HK-2 (cell line): ENCODE measurements around the gene CFAP126.
"Not testable (repeated sequence)": the region's sequence is repeated elsewhere in the genome, so short reads cannot be mapped to it uniquely, and the experiment has no call there.

Source experiments
- DNase-seq: peaks from one replicate; pipeline ENCODE4 v3.0.0-alpha.2; 2018; ENCODE audit not compliant: unreplicated experiment

Gene CFAP126

GRCh38 chr1:161367684-161368400 lies at the start of gene CFAP126:
CFAP126 (minus strand) TSS chr1:161367876; CDS start chr1:161367868, 8 bp downstream.
- DNase-seq, result peak; percentile 40

- not testable (repeated sequence) for DNase-seq
Measured at GRCh38 chr1:161413050-161413449, 45.4 kb upstream of the CFAP126 start.

GRCh38 chr1:161410636-161410970 lies 42.9 kb upstream of the CFAP126 start:
- not testable (repeated sequence) for DNase-seq

GRCh38 chr1:161409848-161410635 lies 42.4 kb upstream of the CFAP126 start:
- DNase-seq, result not testable (repeated sequence)

GRCh38 chr1:161408429-161409052 lies 40.9 kb upstream of the CFAP126 start:
- DNase-seq, result no peak

GRCh38 chr1:161407451-161407985 lies 39.8 kb upstream of the CFAP126 start:
- no peak for DNase-seq

GRCh38 chr1:161406551-161406950 lies 38.9 kb upstream of the CFAP126 start:
- not testable (repeated sequence) for DNase-seq

DNA sequence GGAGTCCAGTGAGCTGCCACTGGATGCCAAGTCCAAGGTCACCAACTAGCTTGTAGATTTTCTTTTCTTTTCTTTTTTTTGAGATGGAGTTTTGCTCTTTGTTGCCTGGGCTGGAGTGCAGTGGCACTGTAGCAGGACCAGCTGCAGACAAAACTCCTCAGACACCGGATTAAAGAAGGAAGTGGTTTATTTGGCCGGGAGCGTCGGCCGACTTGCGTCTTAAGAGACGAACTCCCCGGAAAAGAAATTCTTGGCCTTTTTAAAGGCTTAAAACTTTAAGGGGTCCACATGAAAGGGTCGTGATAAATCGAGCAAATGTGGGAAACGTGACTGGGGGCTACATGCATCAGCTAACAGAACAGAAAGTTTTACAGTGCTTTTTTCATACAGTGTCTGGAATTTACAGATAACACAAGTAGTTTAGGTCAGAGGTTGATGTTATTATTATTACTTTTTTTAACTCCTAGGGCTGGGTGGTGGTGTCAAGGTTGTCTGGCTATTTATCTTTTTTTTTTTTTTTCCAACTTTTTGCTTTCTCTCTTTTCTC lies 36.4 kb upstream of the CFAP126 start:
- DNase-seq, result no peak

DNA sequence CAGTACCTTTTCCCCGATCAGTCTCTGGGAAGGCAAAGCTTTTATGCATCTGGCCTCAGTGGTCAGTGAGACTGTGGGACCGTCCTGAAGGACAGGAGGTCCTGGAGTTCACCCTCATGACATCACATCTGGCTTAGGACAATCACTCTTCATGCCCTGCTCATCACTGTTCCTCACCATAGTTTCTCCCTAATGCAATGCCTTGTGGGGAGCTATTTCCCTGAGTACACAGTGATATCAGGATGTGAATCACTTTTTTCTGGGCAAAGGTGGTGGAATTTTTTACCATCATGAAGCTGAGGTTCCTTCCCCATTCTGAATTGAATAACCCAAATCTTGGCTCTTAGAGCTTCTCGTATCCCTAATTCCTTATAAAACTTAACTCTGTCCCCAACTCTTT lies 34.8 kb upstream of the CFAP126 start:
- no peak for DNase-seq

- DNase-seq, result peak; percentile 92
Measured at GRCh38 chr1:161399257-161399998, 31.8 kb upstream of the CFAP126 start.

- DNase-seq, result no peak
Measured at GRCh38 chr1:161398900-161399256, 31.2 kb upstream of the CFAP126 start.

DNA sequence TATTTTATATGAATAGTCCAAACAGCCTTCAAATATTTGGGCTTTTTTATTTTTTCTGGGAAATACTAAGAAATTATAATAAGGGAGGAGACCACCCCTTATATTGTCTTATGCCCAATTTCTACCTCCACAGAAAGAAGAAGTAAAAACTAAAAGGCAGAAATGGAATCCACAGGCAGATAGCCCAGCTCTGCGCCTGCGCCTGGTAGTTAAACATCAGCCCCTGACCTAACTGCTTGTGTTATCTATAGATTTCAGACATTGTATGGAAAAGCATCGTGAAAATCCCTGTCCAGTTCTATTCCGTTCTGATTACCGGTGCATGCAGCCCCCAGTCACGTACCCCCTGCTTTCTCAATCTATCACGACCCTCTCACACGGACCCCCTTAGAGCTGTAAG lies 29.4 kb upstream of the CFAP126 start:
- not testable (repeated sequence) for DNase-seq

GRCh38 chr1:161393151-161393550 lies 25.5 kb upstream of the CFAP126 start:
- no peak for DNase-seq

GRCh38 chr1:161391611-161392010 lies 23.9 kb upstream of the CFAP126 start:
- no peak for DNase-seq

DNA sequence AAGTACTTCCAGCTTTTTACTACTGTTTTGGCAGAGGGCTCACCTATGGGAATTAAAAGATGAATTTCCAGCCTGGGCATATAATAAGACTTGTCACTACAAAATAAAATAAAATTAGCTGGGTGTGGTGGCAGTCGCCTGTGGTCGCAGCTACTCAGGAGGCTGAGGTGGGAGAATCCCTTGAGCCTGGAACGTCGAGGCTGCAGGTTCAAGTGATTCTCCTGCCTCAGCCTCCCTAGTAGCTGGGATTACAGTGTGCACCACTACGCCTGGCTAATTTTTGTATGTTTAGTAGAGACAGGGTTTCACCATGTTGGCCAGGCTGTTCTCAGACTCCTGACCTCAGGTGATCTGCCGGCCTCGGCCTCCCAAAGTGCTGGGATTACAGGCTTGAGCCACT lies 23.5 kb upstream of the CFAP126 start:
- DNase-seq, result not testable (repeated sequence)

GRCh38 chr1:161390559-161390858 lies 22.8 kb upstream of the CFAP126 start:
- DNase-seq, result no peak

DNA sequence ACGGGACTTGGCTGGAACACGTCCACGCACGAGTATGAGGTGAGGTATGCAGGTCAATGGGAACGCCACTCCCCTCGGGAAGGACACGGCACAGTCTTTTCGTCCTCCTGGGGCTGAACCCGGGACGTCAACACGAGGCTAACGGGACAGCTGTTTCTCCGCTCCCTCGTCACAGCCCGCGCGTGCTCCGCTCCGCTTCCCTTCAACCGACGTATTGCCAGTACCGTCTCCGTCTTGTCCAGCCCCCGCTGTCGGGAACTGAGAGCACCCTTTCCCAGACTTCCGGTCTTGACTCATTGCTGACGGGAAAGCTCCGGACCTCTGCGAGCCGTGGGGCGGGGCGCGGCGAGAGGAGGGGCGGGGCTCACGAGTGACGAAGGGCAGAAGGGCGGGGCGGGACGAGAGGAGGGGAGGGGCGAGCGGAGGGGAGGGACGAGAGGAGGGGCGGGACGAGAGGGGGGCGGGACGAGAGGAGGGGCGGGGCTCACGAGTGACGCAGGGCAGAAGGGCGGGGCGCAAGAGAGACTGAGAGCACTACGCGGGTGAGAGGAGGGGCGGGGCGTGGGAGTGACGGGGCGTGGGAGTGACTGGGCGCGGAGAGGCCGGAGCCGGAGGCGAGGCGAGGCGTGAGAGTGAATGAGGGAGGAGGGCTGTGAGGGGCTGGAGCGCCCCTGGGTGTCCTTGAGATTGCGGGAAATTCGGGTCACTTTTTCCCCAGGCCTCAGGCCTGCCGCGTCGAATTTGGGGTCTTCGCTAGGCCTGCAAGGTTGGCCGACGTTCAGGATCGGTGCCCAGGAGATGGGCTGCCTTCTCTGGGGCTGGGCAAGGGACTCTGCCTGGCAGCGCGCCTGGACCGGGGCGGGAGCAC lies 22.2 kb upstream of the CFAP126 start:
- DNase-seq, result peak; percentile 98

- DNase-seq, result not testable (repeated sequence)
Measured at GRCh38 chr1:161389158-161389557, 21.5 kb upstream of the CFAP126 start.

DNA sequence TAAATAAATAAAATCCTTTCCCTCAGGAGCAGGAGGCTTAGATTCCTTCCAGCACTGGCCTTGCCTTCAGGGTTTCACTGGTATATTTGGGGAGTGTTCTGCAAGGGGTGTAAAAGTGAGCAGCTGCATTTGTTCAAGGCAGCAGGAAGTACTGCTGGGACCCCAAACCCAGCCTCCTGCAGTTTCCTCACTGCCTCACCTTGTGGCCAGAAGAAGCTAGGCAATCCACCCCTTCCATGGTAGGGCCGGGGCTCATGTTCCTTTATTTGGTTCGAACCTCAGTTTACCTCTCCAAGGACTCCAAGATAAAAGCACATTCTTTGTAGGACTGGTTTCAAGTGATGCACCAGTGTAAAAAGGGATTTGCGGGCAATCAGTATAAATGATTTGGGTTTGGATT lies 21.0 kb upstream of the CFAP126 start:
- DNase-seq, result no peak

DNA sequence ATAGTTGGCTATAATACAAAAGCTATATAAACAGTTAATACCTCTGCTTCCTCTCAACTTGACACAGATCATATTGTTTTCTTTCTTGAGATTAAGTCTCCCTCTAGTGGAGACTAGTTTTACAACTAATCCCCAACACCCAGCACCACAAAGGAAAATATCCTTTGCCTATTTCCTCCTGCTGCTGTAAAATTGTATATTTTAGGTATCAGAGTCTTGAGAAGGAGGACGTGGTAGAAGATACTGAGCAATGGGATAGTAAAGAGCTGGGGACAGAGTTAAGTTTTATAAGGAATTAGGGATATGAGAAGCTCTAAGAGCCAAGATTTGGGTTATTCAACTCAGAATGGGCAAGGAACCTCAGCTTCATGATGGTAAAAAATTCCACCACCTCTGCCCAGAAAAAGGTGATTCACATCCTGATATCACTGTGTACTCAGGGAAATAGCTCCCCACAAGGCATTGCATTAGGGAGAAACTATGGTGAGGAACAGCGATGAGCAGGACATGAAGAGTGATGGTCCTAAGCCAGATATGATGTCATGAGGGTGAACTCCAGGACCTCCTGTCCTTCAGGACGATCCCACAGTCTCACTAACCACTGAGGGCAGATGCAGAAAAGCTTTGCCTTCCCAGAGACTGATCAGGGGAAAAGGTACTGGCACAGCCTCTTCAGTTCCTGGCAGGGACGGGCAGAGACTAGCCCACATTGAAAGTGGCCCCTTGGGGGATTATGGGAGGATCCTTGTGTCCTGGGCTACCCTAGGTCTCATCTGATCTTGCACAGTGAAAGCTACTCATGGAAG lies 14.7 kb upstream of the CFAP126 start:
- DNase-seq, result no peak
